Measurements from ENCODE around the gene DUXA. TPM values are rescaled to one million over a fixed set of nuclear protein-coding genes. Genes with fewer than 3 reads are reported as not detected.

DUXA gene
- polyA plus RNA-seq, 1 donor from 2014 or later = not detected

DNA sequence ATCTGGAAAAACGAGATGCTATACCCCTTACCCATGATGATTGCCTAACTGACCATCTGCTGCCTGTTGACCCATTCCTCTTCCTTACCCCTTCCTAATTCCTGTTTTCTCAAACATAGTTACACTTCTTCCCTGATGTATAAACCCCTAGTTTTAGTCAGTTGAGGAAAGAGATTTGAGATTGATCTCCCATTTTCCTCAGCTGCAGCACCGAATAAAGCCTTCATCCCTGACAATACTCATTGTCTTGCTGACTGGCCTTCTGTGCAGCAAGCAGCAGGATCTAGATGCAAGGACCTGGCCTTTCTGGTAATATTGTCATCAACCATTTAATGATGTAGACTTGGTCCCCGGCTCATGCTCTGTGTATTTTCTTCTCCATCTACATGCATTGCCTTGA lies 23.0 kb upstream of the DUXA start:
- Histone ChIP-seq H2AFZ (ENCODE audit: low read depth, low read length) (no peak overlapping the region), H3K4me2 (ENCODE audit: low read length) (no peak overlapping the region), H3K4me3 (ENCODE audit: low read length) (peak overlapping the region; percentile 98)

DNA sequence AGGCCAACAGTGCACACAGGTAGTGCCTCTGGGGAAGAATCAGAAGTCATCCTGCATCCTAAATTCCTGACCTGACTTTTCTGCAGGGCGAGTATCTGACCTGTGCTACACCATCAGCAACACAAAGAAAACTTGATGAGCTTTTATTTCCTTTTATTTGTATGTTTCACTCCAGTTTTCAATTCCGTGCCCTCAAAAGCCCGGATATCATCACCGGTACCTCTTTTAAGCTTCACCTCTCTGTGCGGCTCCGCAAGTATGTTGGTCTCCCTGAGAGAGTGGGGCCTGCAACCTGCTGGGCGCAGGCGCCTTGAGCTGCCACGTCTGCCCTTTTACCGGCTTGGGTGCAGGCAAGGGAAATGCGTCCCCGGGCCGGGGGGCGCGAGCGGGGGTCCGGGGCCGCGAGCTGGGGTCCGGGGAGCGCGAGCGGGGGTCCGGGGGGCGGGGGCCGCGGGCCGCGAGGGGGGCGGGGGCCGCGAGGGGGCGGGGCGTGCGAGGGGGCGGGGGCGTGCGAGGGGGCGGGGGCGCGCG lies 4.3 kb upstream of the DUXA start:
- Histone ChIP-seq H3K9me3 (ENCODE audit: low read length) (no peaks in the 10 kb centered on the region), H3K36me3 (ENCODE audit: insufficient read depth, low read length) (no peaks in the 10 kb centered on the region), H3K4me3 (ENCODE audit: low read length) (peak overlapping the region; percentile 63), H2AFZ (ENCODE audit: low read depth, low read length) (no peak overlapping the region), H3F3A (ENCODE audit: insufficient read depth, low read length, poor library complexity, severe bottlenecking) (no peaks in the 10 kb centered on the region), H3K27ac (ENCODE audit: low read length) (no peak overlapping the region), H3K9me2 (ENCODE audit: insufficient read depth, low read length) (no peaks in the 10 kb centered on the region), H3K9ac (ENCODE audit: low read length) (peak overlapping the region; percentile 50), H3K27me3 (ENCODE audit: insufficient read depth, low read depth, low read length) (peaks cover 3% of the 10 kb centered on the region), H4K20me1 (ENCODE audit: insufficient read depth) (no peaks in the 10 kb centered on the region), H3K4me2 (ENCODE audit: low read length) (no peak overlapping the region), H3K79me2 (replicated peaks; ENCODE audit: insufficient read depth, low read length) (no peaks in the 10 kb centered on the region)
- TF ChIP-seq RAD21 (conservative IDR thresholded peaks at IDR 0.05) (no peak), EP300 (conservative IDR thresholded peaks at IDR 0.05; ENCODE audit: poor library complexity, severe bottlenecking) (no peak), TAF1 (IDR thresholded peaks at IDR 0.05; ENCODE audit: low read depth) (no peak), EZH2 (IDR thresholded peaks at IDR 0.05; ENCODE audit: borderline replicate concordance, insufficient read depth, low read length, poor library complexity, severe bottlenecking) (no peak), SMC3 (conservative IDR thresholded peaks at IDR 0.05; ENCODE audit: poor library complexity) (no peak), MXI1 (conservative IDR thresholded peaks at IDR 0.05; ENCODE audit: poor library complexity, severe bottlenecking) (no peak), POLR2AphosphoS5 (IDR thresholded peaks at IDR 0.05) (no peak)
- TF ChIP-seq, protein P1, sequence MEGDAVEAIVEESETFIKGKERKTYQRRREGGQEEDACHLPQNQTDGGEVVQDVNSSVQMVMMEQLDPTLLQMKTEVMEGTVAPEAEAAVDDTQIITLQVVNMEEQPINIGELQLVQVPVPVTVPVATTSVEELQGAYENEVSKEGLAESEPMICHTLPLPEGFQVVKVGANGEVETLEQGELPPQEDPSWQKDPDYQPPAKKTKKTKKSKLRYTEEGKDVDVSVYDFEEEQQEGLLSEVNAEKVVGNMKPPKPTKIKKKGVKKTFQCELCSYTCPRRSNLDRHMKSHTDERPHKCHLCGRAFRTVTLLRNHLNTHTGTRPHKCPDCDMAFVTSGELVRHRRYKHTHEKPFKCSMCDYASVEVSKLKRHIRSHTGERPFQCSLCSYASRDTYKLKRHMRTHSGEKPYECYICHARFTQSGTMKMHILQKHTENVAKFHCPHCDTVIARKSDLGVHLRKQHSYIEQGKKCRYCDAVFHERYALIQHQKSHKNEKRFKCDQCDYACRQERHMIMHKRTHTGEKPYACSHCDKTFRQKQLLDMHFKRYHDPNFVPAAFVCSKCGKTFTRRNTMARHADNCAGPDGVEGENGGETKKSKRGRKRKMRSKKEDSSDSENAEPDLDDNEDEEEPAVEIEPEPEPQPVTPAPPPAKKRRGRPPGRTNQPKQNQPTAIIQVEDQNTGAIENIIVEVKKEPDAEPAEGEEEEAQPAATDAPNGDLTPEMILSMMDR (IDR thresholded peaks at IDR 0.05; ENCODE audit: poor library complexity, severe bottlenecking) = no peak
- TF ChIP-seq, protein P2, sequence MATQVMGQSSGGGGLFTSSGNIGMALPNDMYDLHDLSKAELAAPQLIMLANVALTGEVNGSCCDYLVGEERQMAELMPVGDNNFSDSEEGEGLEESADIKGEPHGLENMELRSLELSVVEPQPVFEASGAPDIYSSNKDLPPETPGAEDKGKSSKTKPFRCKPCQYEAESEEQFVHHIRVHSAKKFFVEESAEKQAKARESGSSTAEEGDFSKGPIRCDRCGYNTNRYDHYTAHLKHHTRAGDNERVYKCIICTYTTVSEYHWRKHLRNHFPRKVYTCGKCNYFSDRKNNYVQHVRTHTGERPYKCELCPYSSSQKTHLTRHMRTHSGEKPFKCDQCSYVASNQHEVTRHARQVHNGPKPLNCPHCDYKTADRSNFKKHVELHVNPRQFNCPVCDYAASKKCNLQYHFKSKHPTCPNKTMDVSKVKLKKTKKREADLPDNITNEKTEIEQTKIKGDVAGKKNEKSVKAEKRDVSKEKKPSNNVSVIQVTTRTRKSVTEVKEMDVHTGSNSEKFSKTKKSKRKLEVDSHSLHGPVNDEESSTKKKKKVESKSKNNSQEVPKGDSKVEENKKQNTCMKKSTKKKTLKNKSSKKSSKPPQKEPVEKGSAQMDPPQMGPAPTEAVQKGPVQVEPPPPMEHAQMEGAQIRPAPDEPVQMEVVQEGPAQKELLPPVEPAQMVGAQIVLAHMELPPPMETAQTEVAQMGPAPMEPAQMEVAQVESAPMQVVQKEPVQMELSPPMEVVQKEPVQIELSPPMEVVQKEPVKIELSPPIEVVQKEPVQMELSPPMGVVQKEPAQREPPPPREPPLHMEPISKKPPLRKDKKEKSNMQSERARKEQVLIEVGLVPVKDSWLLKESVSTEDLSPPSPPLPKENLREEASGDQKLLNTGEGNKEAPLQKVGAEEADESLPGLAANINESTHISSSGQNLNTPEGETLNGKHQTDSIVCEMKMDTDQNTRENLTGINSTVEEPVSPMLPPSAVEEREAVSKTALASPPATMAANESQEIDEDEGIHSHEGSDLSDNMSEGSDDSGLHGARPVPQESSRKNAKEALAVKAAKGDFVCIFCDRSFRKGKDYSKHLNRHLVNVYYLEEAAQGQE (IDR thresholded peaks at IDR 0.05; ENCODE audit: borderline replicate concordance) = no peak

More for the DNA sequence above, 23.0 kb upstream of the DUXA start:
- TF ChIP-seq, protein P2 (IDR thresholded peaks at IDR 0.05; ENCODE audit: borderline replicate concordance) = no peak
- TF ChIP-seq POLR2AphosphoS5 (IDR thresholded peaks at IDR 0.05) (no peak), EZH2 (IDR thresholded peaks at IDR 0.05; ENCODE audit: borderline replicate concordance, insufficient read depth, low read length, poor library complexity, severe bottlenecking) (no peak)
- Histone ChIP-seq H3K27me3 (ENCODE audit: insufficient read depth, low read depth, low read length) (no peaks in the 10 kb centered on the region), H4K20me1 (ENCODE audit: insufficient read depth) (no peaks in the 10 kb centered on the region), H3F3A (ENCODE audit: insufficient read depth, low read length, poor library complexity, severe bottlenecking) (no peaks in the 10 kb centered on the region), H3K9me2 (ENCODE audit: insufficient read depth, low read length) (no peaks in the 10 kb centered on the region), H3K36me3 (ENCODE audit: insufficient read depth, low read length) (no peaks in the 10 kb centered on the region), H3K9me3 (ENCODE audit: low read length) (peaks cover 5% of the 10 kb centered on the region), H3K79me2 (replicated peaks; ENCODE audit: insufficient read depth, low read length) (peaks cover 28% of the 10 kb centered on the region), H3K9ac (ENCODE audit: low read length) (no peak overlapping the region), H3K27ac (ENCODE audit: low read length) (no peak overlapping the region)

Data from neural cell (in vitro differentiated cells).